ENCODE measurements around the gene PIP4K2B. TPM values are rescaled to one million over a fixed set of nuclear protein-coding genes. Genes with fewer than 3 reads are reported as not detected.
"Not testable (repeated sequence)": the region's sequence is repeated elsewhere in the genome, so short reads cannot be mapped to it uniquely, and the experiment has no call there.

The PIP4K2B gene
- polyA plus RNA-seq (ENCODE audit: insufficient read length), result 65.2 TPM

DNA sequence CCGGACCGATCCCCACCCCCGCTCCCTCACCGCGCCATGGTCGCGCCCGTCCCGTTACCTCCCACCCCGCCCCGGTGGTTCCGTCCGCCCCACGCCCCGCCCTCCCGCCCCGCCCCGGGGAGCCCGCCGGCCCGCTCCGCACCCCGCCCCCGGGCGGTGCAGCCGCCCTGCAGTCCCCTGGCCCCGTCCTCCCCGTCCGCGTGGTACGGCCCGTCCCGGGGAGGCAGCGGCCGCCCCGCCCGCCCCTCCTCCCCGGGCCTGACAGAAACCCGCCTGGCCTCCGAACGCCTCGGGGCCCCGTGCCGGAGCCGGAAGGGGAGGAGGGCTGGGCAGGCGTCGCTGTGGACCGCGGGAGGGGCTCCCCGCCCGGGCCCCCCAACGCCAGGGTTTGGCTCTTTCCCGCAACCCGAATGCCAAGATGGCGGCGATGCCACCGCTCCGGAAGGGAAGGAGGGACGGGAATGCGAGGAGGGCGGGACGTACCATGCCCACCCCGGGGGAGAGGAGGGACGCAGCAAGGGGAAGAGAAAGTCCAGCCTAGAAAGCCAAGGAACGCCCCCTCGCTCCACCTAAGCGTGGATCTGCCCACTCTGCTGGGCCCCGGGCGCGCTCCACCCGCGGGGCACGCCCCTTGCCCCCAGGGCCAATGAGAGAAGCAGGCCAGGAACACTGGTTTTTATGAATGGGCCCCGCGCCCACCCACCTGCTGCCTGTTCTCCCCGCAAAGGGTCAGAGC, at the start of gene PIP4K2B:
Gene PIP4K2B (minus strand): TSS at position 56 of the 736 bp plus-strand sequence. CDS start 132 bp downstream, outside the sequence.
- peak; percentile 70 for DNase-seq (ENCODE audit: low read depth)

GRCh38 chr17:38848557-38848891, 49.2 kb upstream of the PIP4K2B start:
- no peak for DNase-seq (ENCODE audit: low read depth)

DNA sequence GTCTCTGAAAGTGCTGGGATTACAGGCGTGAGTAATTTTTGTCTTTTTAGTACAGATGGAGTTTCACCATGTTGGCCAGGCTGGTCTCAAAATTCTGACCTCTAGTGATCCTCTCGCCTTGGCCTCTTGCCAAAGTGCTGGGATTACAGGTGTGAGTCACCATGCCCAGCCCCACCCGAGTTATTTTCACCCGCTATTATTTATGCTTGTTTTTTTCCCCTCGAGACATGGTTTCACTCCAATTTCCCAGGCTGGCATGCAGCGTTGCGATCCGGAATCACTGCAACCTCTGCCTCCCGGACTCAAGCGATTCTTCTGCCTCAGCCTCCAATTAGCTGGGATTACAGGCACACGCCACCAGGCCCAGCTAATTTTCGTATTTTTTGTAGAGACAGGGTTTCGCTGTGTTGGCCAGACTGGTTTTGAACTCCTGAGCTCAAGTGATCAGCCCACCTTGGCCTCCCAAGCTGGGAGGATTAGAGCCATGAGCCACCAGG, 45.0 kb upstream of the PIP4K2B start:
- DNase-seq (ENCODE audit: low read depth), result no peak

GRCh38 chr17:38825762-38826247, 26.4 kb upstream of the PIP4K2B start:
- no peak for DNase-seq (ENCODE audit: low read depth)

- DNase-seq (ENCODE audit: low read depth), result peak; percentile 92
These were observed 25.8 kb upstream of the PIP4K2B start, which contains the start of gene CWC25 for GRCh38 chr17:38824899-38825761. TSS of gene CWC25 (minus strand) at chr17:38825321. CDS start at chr17:38825183, 138 bp downstream.

DNA sequence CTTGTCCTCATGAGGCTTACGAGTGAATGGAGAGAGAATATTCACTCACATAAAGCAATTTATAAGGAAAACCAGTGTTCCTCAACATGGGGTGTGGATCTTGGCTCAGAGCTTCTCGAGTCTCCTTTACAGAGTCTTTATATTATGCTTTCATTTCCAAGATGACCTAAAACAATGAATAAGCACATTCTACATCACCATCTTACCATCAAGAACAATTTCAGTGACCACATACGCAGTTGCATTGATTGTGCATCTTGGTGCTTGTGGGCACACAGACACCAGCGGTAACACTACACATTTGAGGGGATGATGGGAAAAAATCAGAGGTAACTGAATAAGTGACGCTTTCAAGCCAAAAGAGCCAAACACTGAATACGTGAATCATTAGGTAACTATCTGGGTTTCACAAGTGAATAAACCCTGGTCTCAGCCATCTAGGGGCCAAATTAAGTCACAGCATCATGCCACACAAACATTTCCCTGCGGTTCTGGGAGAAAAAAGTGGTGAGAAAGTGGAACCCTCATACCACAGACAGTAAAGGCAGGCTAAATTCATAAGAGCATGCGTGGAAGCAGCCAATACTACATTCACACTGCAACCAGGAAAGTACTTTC, 16.3 kb upstream of the PIP4K2B start:
- no peak for DNase-seq (ENCODE audit: low read depth)

DNA sequence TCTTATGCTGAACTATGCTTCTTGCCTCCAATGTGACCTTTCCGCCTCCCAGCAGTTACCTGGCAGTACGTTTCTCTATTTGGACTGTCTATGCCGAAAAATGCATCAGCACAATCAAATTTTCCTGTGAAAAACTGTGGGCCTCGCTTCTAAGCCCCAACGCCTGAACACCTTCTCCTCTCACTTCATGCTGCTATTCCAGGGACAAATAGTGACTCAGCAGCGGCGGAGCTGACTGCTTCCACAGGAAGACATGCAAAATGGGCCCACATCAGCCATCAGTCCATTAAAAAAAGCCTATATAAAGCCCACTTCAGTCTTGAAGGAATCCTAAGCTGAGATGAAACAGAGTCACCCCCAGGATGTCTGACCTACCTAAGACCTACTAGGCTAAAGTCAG, 10.5 kb upstream of the PIP4K2B start:
- no peak for DNase-seq (ENCODE audit: low read depth)

GRCh38 chr17:38800237-38800760, 943 bp upstream of the PIP4K2B start:
- no peak for DNase-seq (ENCODE audit: low read depth)

- no peak for DNase-seq (ENCODE audit: low read depth)
These were observed 499 bp downstream of the PIP4K2B start for GRCh38 chr17:38798614-38799500.

DNA sequence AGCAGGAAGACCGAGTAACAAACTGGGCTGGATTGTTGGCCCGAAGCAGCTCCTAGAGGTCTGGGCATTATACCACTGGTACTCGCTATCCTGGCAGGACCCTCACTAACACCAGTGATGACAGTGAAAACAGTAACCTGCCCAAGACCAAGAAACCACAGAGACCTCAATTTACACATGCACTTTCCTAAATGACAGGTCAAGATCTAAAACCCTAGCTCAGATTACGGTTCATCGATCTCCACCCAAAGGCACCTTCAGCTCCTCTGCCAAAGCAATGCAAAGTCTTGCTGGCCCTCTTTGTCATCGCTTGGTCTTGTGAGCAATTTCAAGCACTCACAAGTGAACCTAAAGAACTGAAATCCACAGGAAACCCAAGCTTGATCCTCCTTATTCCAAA, 1.5 kb downstream of the PIP4K2B start:
- DNase-seq (ENCODE audit: low read depth), result no peak

- no peak for DNase-seq (ENCODE audit: low read depth)
These were observed 2.2 kb downstream of the PIP4K2B start for GRCh38 chr17:38797158-38797490.

GRCh38 chr17:38796451-38797157, 2.8 kb downstream of the PIP4K2B start:
- no peak for DNase-seq (ENCODE audit: low read depth)

- DNase-seq (ENCODE audit: low read depth), result no peak
These were observed 5.1 kb downstream of the PIP4K2B start for GRCh38 chr17:38794221-38794620.

DNA sequence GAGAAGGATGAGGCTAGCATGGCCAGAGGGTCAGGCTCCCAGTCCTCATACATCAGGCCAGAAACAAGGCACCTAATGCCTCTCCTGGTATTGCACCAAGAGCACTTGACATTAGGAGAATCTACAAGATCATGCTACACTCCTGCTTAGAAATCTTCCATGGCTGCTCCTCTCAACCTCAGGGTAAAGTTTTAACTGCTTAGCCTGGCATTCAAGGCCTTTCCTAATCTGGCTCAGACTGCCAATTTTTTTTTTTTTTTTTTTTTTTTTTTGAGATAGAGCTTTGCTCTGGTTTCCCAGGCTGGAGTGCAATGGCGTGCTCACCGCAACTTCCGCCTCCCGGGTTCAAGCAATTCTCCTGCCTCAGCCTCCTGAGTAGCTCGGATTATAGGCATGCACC, 8.2 kb downstream of the PIP4K2B start:
- no peak for DNase-seq (ENCODE audit: low read depth)

- not testable (repeated sequence) for DNase-seq (ENCODE audit: low read depth)
These were observed 9.1 kb downstream of the PIP4K2B start for GRCh38 chr17:38790148-38790707.

- DNase-seq (ENCODE audit: low read depth), result no peak
These were observed 10.2 kb downstream of the PIP4K2B start for GRCh38 chr17:38789185-38789584.

- not testable (repeated sequence) for DNase-seq (ENCODE audit: low read depth)
These were observed 11.4 kb downstream of the PIP4K2B start for GRCh38 chr17:38787999-38788398.

- no peak for DNase-seq (ENCODE audit: low read depth)
These were observed 13.0 kb downstream of the PIP4K2B start for GRCh38 chr17:38786372-38786771.

GRCh38 chr17:38783227-38783626, 16.1 kb downstream of the PIP4K2B start:
- no peak for DNase-seq (ENCODE audit: low read depth)

Data from forelimb muscle (tissue), 1 donor.